H1 (cell line): ENCODE measurements around the gene RAD54L. TPM values are rescaled to one million over a fixed set of nuclear protein-coding genes. Genes with fewer than 3 reads are reported as not detected.
A peak's percentile ranks its signal among the peaks of the same experiment; 100 is the strongest.

Experiments
- CTCF ChIA-PET: fragments of 300-600 bp; sonication (Branson Sonifier 250); formaldehyde crosslinking; loops from one replicate; lab custom pipeline; 2021; ENCODE audit not compliant: partially characterized antibody; lab: Charles Lee
- POLR2A ChIA-PET: fragments of 300-600 bp; sonication (Branson Sonifier 250); formaldehyde crosslinking; loops from one replicate; lab custom pipeline; 2021; ENCODE audit warnings: inconsistent platforms; ENCODE audit not compliant: partially characterized antibody; lab: Charles Lee
- DNase-seq, 2 experiments: peaks; one replicate each; pipeline versions ENCODE4 v3.0.0 to v3.0.0-alpha.2; 2010 to 2022; ENCODE audit warnings: low spot score in 2 of 2, low read depth in 1 of 2, mixed read lengths in 1 of 2
- FAIRE-seq: peaks from 2 replicates; lab custom pipeline; 2011; peaks lifted over from hg19 to GRCh38; lab: Jason Lieb, UNC
- H2AFZ ChIP-seq: 2 replicates; pipeline ENCODE4 v1.8.1; 2012; ENCODE audit warnings: low read length, inconsistent platforms
- H2AK5ac ChIP-seq: 2 replicates; pipeline ENCODE4 v1.6.1; 2013; ENCODE audit warnings: low read depth, low read length
- H2BK120ac ChIP-seq: replicated peaks from 2 replicates; pipeline ENCODE3; 2013; ENCODE audit warnings: low read depth, low read length, inconsistent platforms
- H2BK12ac ChIP-seq: 2 replicates; pipeline ENCODE4 v1.6.1; 2013; ENCODE audit warnings: low read depth, low read length
- H2BK15ac ChIP-seq: 2 replicates; pipeline ENCODE4 v1.6.1; 2013; ENCODE audit warnings: low read length
- H2BK20ac ChIP-seq: 2 replicates; pipeline ENCODE4 v1.6.1; 2013; ENCODE audit warnings: low read length
- H2BK5ac ChIP-seq: 2 replicates; pipeline ENCODE4 v1.6.1; 2013; ENCODE audit warnings: low read depth, low read length
- H3K14ac ChIP-seq: 2 replicates; pipeline ENCODE4 v1.6.1; 2013; ENCODE audit warnings: inconsistent platforms; ENCODE audit not compliant: insufficient read length
- H3K18ac ChIP-seq: 2 replicates; pipeline ENCODE4 v1.6.1; 2013; ENCODE audit warnings: low read length; ENCODE audit errors: extremely low read depth
- H3K23ac ChIP-seq: 2 replicates; pipeline ENCODE4 v1.6.1; 2013; ENCODE audit warnings: inconsistent platforms; ENCODE audit not compliant: insufficient read length
- H3K23me2 ChIP-seq: 2 replicates; pipeline ENCODE4 v1.6.1; 2013; ENCODE audit warnings: low read depth, low read length
- H3K27ac ChIP-seq: 2 replicates; pipeline ENCODE4 v1.6.1; 2011; ENCODE audit warnings: low read depth, low read length, inconsistent platforms
- H3K27me3 ChIP-seq, 4 experiments: replicated peaks in 1 of 4; 1 replicate in 1 of 4; 2 replicates in 3 of 4; pipeline versions ENCODE4 v1.6.1 to v1.8.1; 2011 to 2013; ENCODE audit warnings: low read length in 3 of 4, mild to moderate bottlenecking in 3 of 4, inconsistent platforms in 2 of 4, mixed read lengths in 2 of 4, moderate library complexity in 1 of 4; ENCODE audit not compliant: control insufficient read depth in 3 of 4, insufficient read depth in 3 of 4; ENCODE audit errors: extremely low read depth in 1 of 4
- H3K36me3 ChIP-seq, 4 experiments: 2 replicates each; pipeline versions ENCODE4 v1.6.1 to v1.8.1; 2011 to 2013; ENCODE audit warnings: mild to moderate bottlenecking in 4 of 4, low read length in 3 of 4, moderate library complexity in 2 of 4, control low read depth in 1 of 4, inconsistent platforms in 1 of 4; ENCODE audit not compliant: insufficient read depth in 4 of 4, control insufficient read depth in 2 of 4
- H3K4ac ChIP-seq: replicated peaks from 2 replicates; pipeline ENCODE3; 2013; ENCODE audit warnings: low read length, low read depth, mixed read lengths, inconsistent platforms; ENCODE audit not compliant: insufficient read length
- H3K4me1 ChIP-seq, 4 experiments: replicated peaks in 1 of 4; 1 replicate in 1 of 4; 2 replicates in 3 of 4; pipeline versions ENCODE4 v1.6.1 to v1.8.1; 2011 to 2013; ENCODE audit warnings: low read length in 3 of 4, inconsistent platforms in 2 of 4, mixed read lengths in 1 of 4; ENCODE audit not compliant: insufficient read depth in 4 of 4, control insufficient read depth in 3 of 4
- H3K4me2 ChIP-seq, 2 experiments: 2 replicates each; pipeline versions ENCODE4 v1.6.1 to v1.8.1; 2011 to 2013; ENCODE audit warnings: low read depth in 2 of 2, low read length in 2 of 2, control low read depth in 1 of 2, inconsistent platforms in 1 of 2, mild to moderate bottlenecking in 1 of 2; ENCODE audit not compliant: insufficient read depth in 1 of 2
- H3K4me3 ChIP-seq, 4 experiments: fragments of 200-600, 300-600 bp in 1 of 4; sonication (generic), shearing (Covaris generic), sonication (Bioruptor Twin) in 1 of 4; 2 replicates each; pipeline versions ENCODE4 v1.5.1 to v1.8.1; 2011 to 2016; ENCODE audit warnings: low read length in 4 of 4, low read depth in 3 of 4, control low read depth in 2 of 4, inconsistent platforms in 2 of 4, mild to moderate bottlenecking in 2 of 4, mixed read lengths in 1 of 4, moderate library complexity in 1 of 4; ENCODE audit not compliant: insufficient read depth in 2 of 4; ENCODE audit errors: extremely low read depth in 1 of 4
- H3K56ac ChIP-seq: replicated peaks from 2 replicates; pipeline ENCODE3; 2013; ENCODE audit warnings: low read depth, mild to moderate bottlenecking, mixed read lengths, low read length, inconsistent platforms; ENCODE audit not compliant: insufficient read length
- H3K79me1 ChIP-seq: 2 replicates; pipeline ENCODE4 v1.6.1; 2013; ENCODE audit warnings: low read depth, low read length, control low read depth
- H3K79me2 ChIP-seq, 2 experiments: 2 replicates each; pipeline versions ENCODE4 v1.6.1 to v1.8.1; 2012 to 2013; ENCODE audit warnings: low read length in 2 of 2, mild to moderate bottlenecking in 2 of 2, inconsistent platforms in 1 of 2; ENCODE audit not compliant: insufficient read depth in 2 of 2, control insufficient read depth in 1 of 2
- H3K9ac ChIP-seq, 4 experiments: replicated peaks in 1 of 4; 1 replicate in 1 of 4; 2 replicates in 3 of 4; pipeline versions ENCODE4 v1.6.1 to v1.8.1; 2011 to 2013; ENCODE audit warnings: low read depth in 3 of 4, low read length in 3 of 4, control low read depth in 2 of 4, mild to moderate bottlenecking in 2 of 4, moderate library complexity in 2 of 4, inconsistent platforms in 1 of 4; ENCODE audit errors: extremely low read depth in 1 of 4
- H3K9me3 ChIP-seq, 2 experiments: 2 replicates each; pipeline versions ENCODE4 v1.6.1 to v1.8.1; 2012 to 2013; ENCODE audit warnings: mild to moderate bottlenecking in 2 of 2, moderate library complexity in 2 of 2, control low read depth in 1 of 2, inconsistent platforms in 1 of 2, low read depth in 1 of 2, low read length in 1 of 2, mixed read lengths in 1 of 2; ENCODE audit not compliant: insufficient read depth in 2 of 2
- H4K20me1 ChIP-seq, 2 experiments: replicated peaks in 1 of 2; 2 replicates each; pipeline versions ENCODE3 to v1.8.1; 2011 to 2013; ENCODE audit warnings: inconsistent platforms in 2 of 2, low read length in 2 of 2, mild to moderate bottlenecking in 1 of 2; ENCODE audit not compliant: insufficient read depth in 2 of 2, control insufficient read depth in 1 of 2
- H4K5ac ChIP-seq: 2 replicates; pipeline ENCODE4 v1.6.1; 2013; ENCODE audit warnings: low read length, low read depth, mixed read lengths, inconsistent platforms; ENCODE audit not compliant: insufficient read length
- H4K8ac ChIP-seq: 2 replicates; pipeline ENCODE4 v1.8.0; 2013; ENCODE audit warnings: mild to moderate bottlenecking, moderate library complexity, low read length, inconsistent platforms; ENCODE audit not compliant: insufficient read depth; ENCODE audit errors: extremely low read depth
- H4K91ac ChIP-seq: replicated peaks from 2 replicates; pipeline ENCODE3; 2013; ENCODE audit warnings: low read length, mixed read lengths, inconsistent platforms; ENCODE audit not compliant: insufficient read length
- BRCA1 ChIP-seq: IDR thresholded peaks from 2 replicates; pipeline ENCODE4 v1.6.1; 2012; ENCODE audit warnings: low read depth, low read length, improper control_type of control experiment
- KDM4A ChIP-seq: IDR thresholded peaks from one replicate; pipeline ENCODE4 v1.7.1; 2012; ENCODE audit warnings: low read depth, mild to moderate bottlenecking, moderate library complexity, low read length, inconsistent platforms; ENCODE audit not compliant: severe bottlenecking
- NANOG ChIP-seq: IDR thresholded peaks from 2 replicates; pipeline ENCODE4 v1.6.1; 2011; ENCODE audit warnings: low read length, low read depth, mild to moderate bottlenecking, inconsistent platforms; ENCODE audit not compliant: insufficient read depth, poor library complexity, severe bottlenecking
- RAD21 ChIP-seq, 2 experiments: IDR thresholded peaks in 1 of 2; conservative IDR thresholded peaks in 1 of 2; 2 replicates each; pipeline ENCODE4 v1.6.1; 2011; ENCODE audit warnings: low read depth in 2 of 2, low read length in 2 of 2, improper control_type of control experiment in 1 of 2, inconsistent platforms in 1 of 2, mild to moderate bottlenecking in 1 of 2, moderate library complexity in 1 of 2
- TCF12 ChIP-seq: IDR thresholded peaks from 2 replicates; pipeline ENCODE4 v1.6.1; 2011; ENCODE audit warnings: low read depth, mild to moderate bottlenecking, low read length
- YY1 ChIP-seq: IDR thresholded peaks from 2 replicates; pipeline ENCODE4 v1.6.1; 2011; ENCODE audit warnings: low read depth, mild to moderate bottlenecking, low read length
- WGBS, 2 experiments: shearing (Covaris generic) in 1 of 2; methylation state at CpG; one replicate each; pipeline versions ENCODE4 v1.1.6 to v1.1.7; 2013 to 2015; ENCODE audit warnings: low lambda C conversion rate in 2 of 2, mixed read lengths in 2 of 2, inconsistent platforms in 1 of 2, low coverage in 1 of 2, missing lambda C conversion rate in 1 of 2; ENCODE audit not compliant: insufficient replicate concordance in 2 of 2, insufficient coverage in 1 of 2, insufficient read length in 1 of 2; ENCODE audit errors: extremely low coverage in 1 of 2, missing lambda C conversion rate in 1 of 2; 5-methylcytosine and 5-hydroxymethylcytosine counted together
- polyA plus RNA-seq, 7 experiments: library from polyadenylated mRNA; depleted of rRNA in 3 of 7; stranded (reverse) in 5 of 7; unstranded in 2 of 7; fragments of >200 nt in 5 of 7; fragments of 200-250 nt in 2 of 7; gene quantifications; 1 replicate in 5 of 7; 2 replicates in 1 of 7; 4 replicates in 1 of 7; pipeline versions ENCODE4 v1.2.1 to v1.2.3, GENCODE V29; 2011 to 2013; ENCODE audit warnings: missing spikeins in 2 of 7, mixed read lengths in 2 of 7
- total RNA-seq: library from RNA; stranded (reverse); fragmentation: NEBNext Ultra II Directional; extraction: Animal tissue kit (Norgen Biotek cat#: 25700); gene quantifications from 2 replicates; pipeline ENCODE4 v1.2.1, GENCODE V29; 2021
- TF ChIP-seq, protein P1 (sequence below): IDR thresholded peaks from 2 replicates; pipeline ENCODE4 v1.6.1; 2012; ENCODE audit warnings: inconsistent platforms
- TF ChIP-seq, protein P2 (sequence below), 3 experiments: IDR thresholded peaks; 1 replicate in 2 of 3; 2 replicates in 1 of 3; pipeline versions ENCODE4 v1.5.1 to v1.6.1; 2011; ENCODE audit warnings: low read length in 3 of 3, mild to moderate bottlenecking in 3 of 3, inconsistent platforms in 2 of 3, low read depth in 1 of 3, moderate library complexity in 1 of 3; ENCODE audit not compliant: insufficient read depth in 1 of 3; ENCODE audit errors: control extremely low read depth in 1 of 3

Gene RAD54L
- total and polyA plus RNA-seq, 2 of the 8 experiments (the other 6 are each of a cell fraction or from before 2014, with no cell fraction given) = 43.5 to 50.3 TPM

DNA sequence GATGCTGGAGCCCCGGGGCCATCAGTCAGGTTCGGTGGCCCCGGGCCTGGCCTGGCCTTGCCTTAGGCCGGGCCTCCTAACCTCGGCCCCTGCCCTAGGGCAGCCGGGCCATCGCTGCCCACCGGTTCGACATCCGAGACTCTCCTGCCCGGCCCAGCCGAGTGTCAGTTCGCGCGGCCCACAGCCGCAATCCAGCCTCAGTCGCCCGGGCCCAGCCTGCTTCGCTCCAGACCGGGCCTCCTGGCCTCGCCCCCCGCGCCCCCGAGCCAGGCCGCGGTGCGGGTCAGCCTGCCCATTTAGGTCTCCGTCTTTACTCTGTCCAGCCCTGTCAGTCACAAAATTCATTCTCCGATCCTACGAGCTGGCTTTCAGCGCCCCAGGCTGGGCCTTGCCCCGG lies 55.1 kb downstream of the RAD54L start:
- Histone ChIP-seq H3K36me3 (peaks cover 0 to 9% (median 0%) of the 10 kb centered on the region in 4 experiments; a peak in 3 of 8 replicates), H3K56ac (peak overlapping the region; percentile 42), H4K8ac (peak overlapping the region; percentile 66), H2AFZ (no peak overlapping the region), H3K4me1 (peaks cover 5 to 17% (median 12%) of the 10 kb centered on the region in 4 experiments), H3K4me3 (peak overlapping the region; percentile 84 to 97 (median 90)), H3K14ac (no peak overlapping the region), H3K23me2 (peaks cover 8% of the 10 kb centered on the region; the same call in 1 of the 2 replicates), H2BK12ac (no peak overlapping the region), H3K4ac (peak overlapping the region; percentile 73), H2BK120ac (no peak overlapping the region), H3K9me3 (no peaks in the 10 kb centered on the region), H3K18ac (0 out of 2 replicates have a peak overlapping the region, but pooled peaks have one; percentile 43), H4K91ac (no peak overlapping the region), H2BK5ac (peak overlapping the region; percentile 71; the same call in 1 of the 2 replicates), H4K20me1 (peaks cover 3 to 6% of the 10 kb centered on the region in 2 experiments), H3K79me1 (no peaks in the 10 kb centered on the region), H3K23ac (no peak overlapping the region), H3K27ac (peak overlapping the region; percentile 92; the same call in 1 of the 2 replicates), H4K5ac (peak overlapping the region; percentile 76), H3K9ac (peak overlapping the region; percentile 24 to 87 (median 80); a peak in 6 of 7 replicates), H2AK5ac (no peak overlapping the region), H3K27me3 (no peaks in the 10 kb centered on the region), H3K4me2 (peak overlapping the region; percentile 80 to 91), H3K79me2 (peaks cover 35 to 82% of the 10 kb centered on the region in 2 experiments), H2BK20ac (no peak overlapping the region), H2BK15ac (no peak overlapping the region)
- TF ChIP-seq KDM4A (peak; percentile 54), TCF12 (no peak), YY1 (no peak), RAD21 (IDR thresholded peaks at IDR 0.05 in 1 of 2, conservative IDR thresholded peaks at IDR 0.05 in 1 of 2; ENCODE audit: low read depth in 2 of 2, low read length in 2 of 2) (no peak), NANOG (no peak), BRCA1 (no peak)
- TF ChIP-seq, protein P1, sequence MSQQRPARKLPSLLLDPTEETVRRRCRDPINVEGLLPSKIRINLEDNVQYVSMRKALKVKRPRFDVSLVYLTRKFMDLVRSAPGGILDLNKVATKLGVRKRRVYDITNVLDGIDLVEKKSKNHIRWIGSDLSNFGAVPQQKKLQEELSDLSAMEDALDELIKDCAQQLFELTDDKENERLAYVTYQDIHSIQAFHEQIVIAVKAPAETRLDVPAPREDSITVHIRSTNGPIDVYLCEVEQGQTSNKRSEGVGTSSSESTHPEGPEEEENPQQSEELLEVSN = no peak
- TF ChIP-seq, protein P2, sequence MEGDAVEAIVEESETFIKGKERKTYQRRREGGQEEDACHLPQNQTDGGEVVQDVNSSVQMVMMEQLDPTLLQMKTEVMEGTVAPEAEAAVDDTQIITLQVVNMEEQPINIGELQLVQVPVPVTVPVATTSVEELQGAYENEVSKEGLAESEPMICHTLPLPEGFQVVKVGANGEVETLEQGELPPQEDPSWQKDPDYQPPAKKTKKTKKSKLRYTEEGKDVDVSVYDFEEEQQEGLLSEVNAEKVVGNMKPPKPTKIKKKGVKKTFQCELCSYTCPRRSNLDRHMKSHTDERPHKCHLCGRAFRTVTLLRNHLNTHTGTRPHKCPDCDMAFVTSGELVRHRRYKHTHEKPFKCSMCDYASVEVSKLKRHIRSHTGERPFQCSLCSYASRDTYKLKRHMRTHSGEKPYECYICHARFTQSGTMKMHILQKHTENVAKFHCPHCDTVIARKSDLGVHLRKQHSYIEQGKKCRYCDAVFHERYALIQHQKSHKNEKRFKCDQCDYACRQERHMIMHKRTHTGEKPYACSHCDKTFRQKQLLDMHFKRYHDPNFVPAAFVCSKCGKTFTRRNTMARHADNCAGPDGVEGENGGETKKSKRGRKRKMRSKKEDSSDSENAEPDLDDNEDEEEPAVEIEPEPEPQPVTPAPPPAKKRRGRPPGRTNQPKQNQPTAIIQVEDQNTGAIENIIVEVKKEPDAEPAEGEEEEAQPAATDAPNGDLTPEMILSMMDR (IDR thresholded peaks at IDR 0.05; ENCODE audit: control extremely low read depth in 1 of 3, insufficient read depth in 1 of 3, low read depth in 1 of 3, low read length in 3 of 3) = no peak
- POLR2A ChIA-PET = interaction anchor here (0.6 to 33.1 kb wide), 23 partner anchors 8 to 111 kb away, joined by 3 to 689 read pairs (median 8); partner anchors contain the start of genes NSUN4 and RAD54L
- CTCF ChIA-PET = interaction anchor here (1.3 to 2.3 kb wide), 4 partner anchors 15 to 48 kb away, joined by 3 to 21 read pairs (median 7); partner anchors contain the start of gene NSUN4
- no peak for DNase-seq
- 2% methylated on average over 27 of the region's 32 CpGs; no CpG with 5 or more reads in 1 of the 2 experiments for WGBS, 2 experiments
- FAIRE-seq = no peak
